Right lung (tissue), 10 donors: ENCODE measurements around the gene ZNF324B. TPM values are rescaled to one million over a fixed set of nuclear protein-coding genes. Genes with fewer than 3 reads are reported as not detected.
"Not testable (repeated sequence)": the region's sequence is repeated elsewhere in the genome, so short reads cannot be mapped to it uniquely, and the experiment has no call there.

Source experiments
- DNase-seq, 2 donors: peaks; one replicate each; pipeline ENCODE4 v3.0.0-alpha.2; 2013
- long read RNA-seq, 8 donors: transcript quantifications; one replicate each; lab custom pipeline, GENCODE V29; 2026
- polyA plus RNA-seq, 5 donors: library from polyadenylated mRNA; unstranded; fragments of 120-200 nt; gene quantifications; one replicate each; pipeline versions ENCODE4 v1.2.1 to v1.2.3, GENCODE V29; 2013; ENCODE audit warnings: inconsistent platforms in 1 of 5, low replicate concordance in 1 of 5; ENCODE audit not compliant: insufficient read length in 5 of 5, insufficient read depth in 1 of 5

Gene ZNF324B
- polyA plus RNA-seq: 1 to 10 TPM; 4.6 to 8.0 (median 6.7) TPM
- long read RNA-seq, donor 1, partial matches to known transcripts: 0 of 2 reads
- long read RNA-seq, donor 1, other reads (novel, unspliced or antisense): 0 of 2 reads
- long read RNA-seq, donor 2, partial matches to known transcripts: 0 of 1 reads
- long read RNA-seq, donor 2, other reads (novel, unspliced or antisense): 0 of 1 reads
- long read RNA-seq, donor 3, partial matches to known transcripts: 0 of 3 reads
- long read RNA-seq, donor 3, other reads (novel, unspliced or antisense): 0 of 3 reads
- long read RNA-seq, donor 4: 0 reads
- long read RNA-seq, donor 5: 0 reads
- long read RNA-seq, donor 6: 0 reads
- long read RNA-seq, donor 7, partial matches to known transcripts: 0 of 1 reads
- long read RNA-seq, donor 7, other reads (novel, unspliced or antisense): 0 of 1 reads
- long read RNA-seq, donor 8, partial matches to known transcripts: 0 of 1 reads
- long read RNA-seq, donor 8, other reads (novel, unspliced or antisense): 0 of 1 reads

GRCh38 chr19:58451358-58452101, at the start of gene ZNF324B:
Gene ZNF324B (plus strand): TSS chr19:58451622. CDS start chr19:58453702, 2,080 bp downstream.
- DNase-seq: peak; percentile 94 to 96

DNA sequence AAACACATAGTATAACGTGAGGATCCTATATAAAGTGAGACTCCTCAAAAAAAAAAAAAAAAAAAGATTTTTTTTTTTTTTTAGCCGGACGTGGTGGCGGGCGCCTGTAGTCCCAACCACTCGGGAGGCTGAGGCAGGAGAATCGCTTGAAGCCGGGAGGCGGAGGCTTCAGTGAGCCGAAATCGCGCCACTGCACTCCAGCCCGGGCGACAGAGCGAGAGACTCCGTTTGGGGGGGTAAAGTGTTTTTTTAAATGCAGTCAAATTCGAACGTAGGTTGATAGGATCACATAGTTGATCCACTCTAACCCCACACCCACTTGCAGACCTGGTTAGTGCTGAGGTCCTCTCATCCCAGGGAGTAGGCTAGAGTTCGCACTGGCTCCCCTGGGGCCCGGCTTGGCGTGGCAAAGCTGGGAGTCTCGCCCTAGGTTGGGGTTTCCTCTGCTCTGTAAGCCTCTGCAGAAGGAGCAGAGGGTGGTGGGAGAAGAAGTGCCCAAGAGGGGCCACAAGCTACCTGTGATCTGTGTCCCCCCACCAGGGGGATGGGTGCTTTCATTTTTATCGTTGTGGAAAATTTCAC, 49.5 kb upstream of the ZNF324B start:
- no peak for DNase-seq

DNA sequence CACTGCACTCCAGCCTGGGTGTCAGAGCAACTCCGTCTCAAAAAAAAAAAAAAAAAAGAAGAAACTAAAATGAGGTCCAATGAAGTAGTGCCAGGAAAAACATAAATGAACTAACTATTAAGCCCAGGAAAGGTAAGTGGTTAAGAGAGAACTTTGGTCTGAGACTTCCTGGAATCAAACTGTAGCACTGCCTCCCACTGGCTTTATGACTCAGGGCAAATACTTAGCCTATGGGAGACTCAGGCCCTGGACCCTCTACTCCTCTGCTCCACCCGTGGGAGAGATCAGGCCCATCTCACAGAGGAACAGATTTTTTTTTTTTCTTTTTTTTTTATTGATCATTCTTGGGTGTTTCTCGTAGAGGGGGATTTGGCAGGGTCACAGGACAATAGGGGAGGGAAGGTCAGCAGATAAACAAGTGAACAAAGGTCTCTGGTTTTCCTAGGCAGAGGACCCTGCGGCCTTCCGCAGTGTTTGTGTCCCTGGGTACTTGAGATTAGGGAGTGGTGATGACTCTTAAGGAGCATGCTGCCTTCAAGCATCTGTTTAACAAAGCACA, 47.4 kb upstream of the ZNF324B start:
- not testable (repeated sequence) for DNase-seq

DNA sequence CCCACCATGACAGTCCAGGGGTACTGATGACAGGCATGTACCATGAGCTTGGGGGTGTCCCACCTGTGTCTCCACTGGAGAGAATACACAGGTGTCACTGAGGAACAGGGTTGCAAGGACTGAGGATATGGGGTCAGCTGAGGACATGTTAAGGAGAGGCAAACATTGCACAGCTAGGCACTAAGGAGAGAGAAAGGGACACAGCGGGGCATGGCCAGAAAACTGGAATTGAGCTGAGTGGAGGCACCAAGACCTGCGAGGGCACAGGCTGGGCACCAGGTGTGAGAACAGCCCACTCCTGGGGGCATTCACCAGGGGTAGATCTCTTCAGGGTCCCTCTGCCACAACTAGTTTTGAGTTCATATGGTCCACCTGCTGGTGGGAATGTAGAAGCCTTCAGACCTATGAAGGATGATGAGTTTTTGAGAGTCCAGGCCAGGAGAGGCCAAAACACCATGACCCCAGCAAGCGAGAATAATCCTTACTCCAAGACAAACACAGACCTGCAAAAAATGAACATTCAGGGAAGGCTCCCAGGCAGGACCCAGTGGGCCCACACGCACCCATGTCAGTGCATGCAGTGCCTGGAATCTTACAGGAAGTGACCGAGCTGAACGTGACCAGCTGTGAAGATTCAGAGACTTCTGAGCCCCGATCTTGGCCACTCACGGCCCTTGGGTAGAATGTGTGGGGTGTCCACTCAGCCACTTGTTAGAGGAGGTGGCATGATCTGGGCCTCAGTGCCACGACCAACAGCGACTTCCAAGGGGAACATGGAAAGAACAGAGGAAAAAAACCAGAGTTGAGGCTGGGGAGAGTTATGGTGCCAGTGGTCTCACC, 44.4 kb upstream of the ZNF324B start:
- DNase-seq: no peak

GRCh38 chr19:58407658-58408151, 43.7 kb upstream of the ZNF324B start:
- DNase-seq: no peak

GRCh38 chr19:58408152-58409009, 43.0 kb upstream of the ZNF324B start, which contains the start of gene ZNF584:
Gene ZNF584 (plus strand): TSS chr19:58408649. CDS start chr19:58409148, 499 bp downstream.
- DNase-seq: peak; percentile 94 to 96

DNA sequence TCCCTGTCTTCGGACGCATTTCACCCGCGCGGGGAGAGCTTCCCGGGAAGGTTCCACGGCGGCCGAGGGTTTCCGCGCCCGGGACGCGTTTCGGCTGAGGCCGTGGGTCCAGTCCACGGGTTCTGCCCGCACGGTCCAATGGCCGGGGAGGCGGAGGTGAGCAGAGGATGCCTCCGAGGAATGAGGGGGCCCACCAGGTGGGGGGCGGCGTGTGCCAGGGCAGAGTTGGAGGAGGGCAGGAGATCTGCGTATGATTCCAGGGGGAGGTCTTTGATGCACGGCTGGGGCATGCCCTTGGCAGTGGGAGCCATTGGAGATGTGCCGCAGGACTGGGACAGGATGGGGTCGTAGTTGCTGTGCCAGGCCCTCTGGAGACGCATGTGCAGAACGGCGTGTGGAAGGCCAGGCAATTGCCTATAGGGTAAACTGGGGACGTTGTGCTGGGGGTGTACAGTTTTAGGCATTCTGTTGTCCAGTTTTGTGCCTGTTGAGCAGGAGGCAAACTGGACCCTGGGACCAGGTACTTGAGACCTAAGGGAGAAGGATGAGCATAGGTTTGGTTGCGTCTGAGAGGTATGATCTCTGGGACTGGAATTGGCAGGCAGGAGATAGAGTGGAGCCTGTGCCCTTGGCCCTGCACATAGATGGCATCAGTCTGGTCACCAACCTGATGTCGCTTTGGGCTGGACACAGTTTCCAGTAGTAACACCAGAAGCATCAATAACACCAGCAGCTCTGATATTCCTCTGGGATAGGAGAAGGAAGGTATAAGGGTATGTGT, 42.2 kb upstream of the ZNF324B start:
- peak in 1 of 2 donors; percentile 16 for DNase-seq

DNA sequence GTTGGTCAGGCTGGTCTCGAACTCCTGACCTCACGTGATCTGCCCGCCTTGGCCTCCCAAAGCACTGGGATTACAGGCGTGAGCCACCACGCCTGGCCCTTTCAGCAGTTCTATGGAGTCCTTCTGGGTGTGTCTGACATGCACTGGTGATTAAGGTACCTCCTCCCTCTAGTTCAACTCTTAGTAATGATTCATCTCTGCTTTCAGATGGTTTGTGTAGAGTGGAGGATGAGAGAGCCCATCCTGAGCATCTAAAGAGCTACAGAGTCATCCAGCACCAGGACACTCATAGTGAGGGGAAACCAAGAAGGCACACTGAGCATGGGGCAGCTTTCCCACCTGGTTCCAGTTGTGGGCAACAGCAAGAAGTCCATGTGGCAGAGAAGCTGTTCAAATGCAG, 34.8 kb upstream of the ZNF324B start:
- DNase-seq: no peak

- no peak for DNase-seq
Measured at GRCh38 chr19:58417071-58417470, 34.4 kb upstream of the ZNF324B start.

GRCh38 chr19:58428617-58429016, 22.8 kb upstream of the ZNF324B start:
- DNase-seq: no peak

DNA sequence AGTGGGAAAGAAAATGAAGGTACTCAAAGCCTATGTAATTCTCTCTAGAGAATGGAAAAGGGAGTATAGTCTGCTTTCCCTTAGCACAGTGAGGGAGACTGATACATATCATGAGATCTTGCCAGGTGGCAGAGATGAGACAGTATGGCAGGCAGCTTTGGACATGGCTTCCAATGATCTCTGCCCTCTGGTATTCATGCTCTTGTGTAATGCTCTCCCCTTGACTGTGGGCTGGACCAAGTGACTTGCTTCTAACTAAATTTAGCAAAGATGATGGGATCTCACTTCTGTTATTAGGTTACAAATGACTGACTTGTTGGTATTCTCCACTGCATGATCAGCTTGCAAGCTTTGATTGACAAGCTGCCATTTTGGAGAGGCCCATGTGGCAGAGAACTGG, 21.7 kb upstream of the ZNF324B start:
- DNase-seq: no peak

DNA sequence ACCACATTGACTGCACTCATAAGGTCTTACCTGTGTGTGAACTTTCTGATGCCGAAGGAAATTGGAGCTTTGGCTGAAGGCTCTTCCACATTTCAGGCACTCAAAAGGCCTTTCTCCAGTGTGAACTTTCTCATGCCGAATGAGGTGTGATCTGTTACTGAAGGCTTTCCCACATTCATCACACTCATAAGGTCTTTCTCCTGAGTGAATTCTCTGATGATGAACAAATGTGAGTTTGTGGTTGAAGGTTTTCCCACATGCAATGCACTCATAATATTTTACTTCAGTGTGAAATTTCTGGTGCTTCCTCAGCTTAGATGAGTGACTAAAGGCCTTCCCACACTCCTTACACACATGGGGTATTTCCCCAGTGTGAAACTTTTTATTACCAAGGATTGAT, 17.2 kb upstream of the ZNF324B start:
- no peak for DNase-seq

DNA sequence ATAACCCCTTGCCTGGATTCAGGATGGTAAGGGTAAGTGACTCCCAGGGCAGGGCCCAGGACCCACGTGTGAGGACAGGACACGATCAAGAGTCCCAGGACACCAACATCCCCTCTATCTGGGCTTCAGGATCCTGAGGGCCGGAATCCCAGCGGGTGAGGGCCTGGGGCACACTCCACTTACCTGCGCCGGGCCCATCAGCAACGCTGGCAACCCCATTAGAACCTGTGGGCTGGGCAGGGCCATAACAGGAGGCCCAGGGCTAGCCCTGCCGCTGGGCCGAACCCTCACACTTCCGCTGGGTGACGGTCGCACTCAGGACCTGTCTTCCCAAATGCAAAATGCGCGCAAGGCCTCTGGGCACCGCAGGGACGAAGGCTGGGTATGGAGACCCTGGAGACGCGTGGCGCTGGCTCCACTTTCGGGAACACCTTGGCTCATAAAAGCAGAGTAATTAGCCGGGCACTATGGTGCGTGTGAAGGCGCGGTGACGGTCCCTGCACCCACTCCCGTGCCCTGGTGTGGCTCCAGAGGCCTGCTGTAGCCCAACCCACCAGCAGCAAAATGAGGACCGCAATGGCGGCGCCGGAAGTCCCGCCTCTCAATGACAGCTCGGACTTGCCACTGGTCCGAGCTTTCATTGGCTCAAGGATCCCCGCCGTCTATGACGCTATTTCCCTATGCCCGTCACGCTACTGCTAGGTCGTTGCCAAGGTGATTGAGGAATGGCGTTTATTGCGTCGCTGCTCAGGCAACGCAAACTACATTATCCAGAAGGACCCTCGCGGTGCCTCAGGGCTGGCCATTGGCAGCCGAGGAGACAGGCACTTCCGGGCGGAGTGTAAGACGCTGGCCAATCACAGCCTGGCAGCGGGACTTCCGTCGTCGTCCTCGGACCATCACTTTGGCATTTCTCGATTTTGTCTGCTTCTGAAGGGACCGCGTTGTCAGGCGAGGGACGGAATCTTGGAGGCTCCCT, 11.6 kb upstream of the ZNF324B start, which contains the start of gene ZNF132:
Gene ZNF132 (minus strand): TSS at position 578 of the 979 bp plus-strand sequence. CDS start 332 bp downstream, at position 246.
- peak; percentile 98 to 99 for DNase-seq

GRCh38 chr19:58440556-58440955, 10.9 kb upstream of the ZNF324B start:
- no peak for DNase-seq

GRCh38 chr19:58442986-58443385, 8.4 kb upstream of the ZNF324B start:
- DNase-seq: not testable (repeated sequence)

DNA sequence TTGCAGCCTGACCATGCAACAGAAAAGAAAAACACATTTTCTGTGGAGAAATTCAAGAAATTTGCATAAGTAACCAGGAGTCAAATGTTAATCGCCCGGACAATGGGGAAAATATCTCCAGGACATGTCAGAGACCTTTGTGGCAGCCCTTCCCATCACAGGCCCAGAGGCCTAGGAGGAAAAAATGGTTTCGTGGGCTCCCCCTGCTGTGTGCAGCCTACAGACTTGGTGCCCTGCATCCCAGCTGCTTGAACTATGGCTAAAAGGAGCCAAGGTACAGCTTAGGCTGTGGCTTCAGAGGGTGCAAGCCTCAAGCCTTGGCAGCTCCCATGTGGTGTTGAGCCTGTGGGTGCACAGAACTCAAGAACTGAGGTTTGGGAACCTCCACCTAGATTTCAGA, 2.6 kb upstream of the ZNF324B start:
- not testable (repeated sequence) for DNase-seq

- DNase-seq: not testable (repeated sequence)
Measured at GRCh38 chr19:58449980-58450379, 1.4 kb upstream of the ZNF324B start.
